Heart left ventricle (tissue), 16 donors: ENCODE measurements around the gene ZNF641. TPM values are rescaled to one million over a fixed set of nuclear protein-coding genes. Genes with fewer than 3 reads are reported as not detected.

Experiments used
- ATAC-seq, 4 donors: fragments of 200-7000 bp; cut with Tn5 transposase; one replicate each; pipeline ENCODE4 v1.9.1; 2020 to 2022; ENCODE audit warnings: moderate library complexity in 4 of 4, mild to moderate bottlenecking in 3 of 4, moderate number of reproducible peaks in 1 of 4
- DNase-seq, 5 donors: peaks; one replicate each; pipeline ENCODE4 v3.0.0-alpha.2; 2020
- H3K27ac ChIP-seq, 12 donors: fragments of 200-600 bp; sonication (generic) in 4 of 12; one replicate each; pipeline versions ENCODE4 v1.5.0 to v1.8.0; 2016 to 2022; ENCODE audit warnings: mild to moderate bottlenecking in 2 of 12
- H3K27me3 ChIP-seq, 9 donors: fragments of 200-600 bp; sonication (generic) in 2 of 9; one replicate each; pipeline versions ENCODE4 v1.5.1 to v1.8.0; 2016 to 2022; ENCODE audit warnings: mild to moderate bottlenecking in 3 of 9
- H3K36me3 ChIP-seq, 9 donors: fragments of 200-600 bp; sonication (generic) in 2 of 9; one replicate each; pipeline versions ENCODE4 v1.5.0 to v1.8.0; 2018 to 2022; ENCODE audit warnings: mild to moderate bottlenecking in 2 of 9
- H3K4me1 ChIP-seq, 12 donors: fragments of 200-600 bp; sonication (generic) in 4 of 12; one replicate each; pipeline versions ENCODE4 v1.5.0 to v1.8.0; 2016 to 2022; ENCODE audit warnings: mild to moderate bottlenecking in 3 of 12
- H3K4me3 ChIP-seq, 12 donors: fragments of 200-600 bp; sonication (generic) in 4 of 12; one replicate each; pipeline versions ENCODE4 v1.5.0 to v1.8.0; 2017 to 2022; ENCODE audit warnings: mild to moderate bottlenecking in 9 of 12, moderate library complexity in 4 of 12
- H3K9me3 ChIP-seq, 12 donors: fragments of 200-600 bp; sonication (generic) in 4 of 12; one replicate each; pipeline versions ENCODE4 v1.5.0 to v1.8.0; 2016 to 2022; ENCODE audit warnings: mild to moderate bottlenecking in 1 of 12
- POLR2A ChIP-seq, 2 donors: fragments of 450-650 bp; IDR thresholded peaks; one replicate each; pipeline ENCODE4 v1.6.1; 2017; ENCODE audit warnings: antibody characterized with exemption in 2 of 2, mild to moderate bottlenecking in 2 of 2, moderate library complexity in 2 of 2
- WGBS, 4 donors: extraction: QIAGEN DNeasy Blood & Tissue Kit in 2 of 4; methylation state at CpG; one replicate each; pipeline versions ENCODE4 v1.1.5 to v1.1.7; 2013 to 2018; 5-methylcytosine and 5-hydroxymethylcytosine counted together
- intact Hi-C, 10 donors: fragments of 100-400 bp; cut with DNase I; formaldehyde crosslinking; loops; one replicate each; pipeline versions ENCODE4 v1.11.1 to v1.14.2; 2022
- long read RNA-seq, 3 donors: library from polyadenylated mRNA; unstranded; transcript quantifications; one replicate each; pipeline ENCODE4 v2.0.0, GENCODE V29; 2020 to 2021
- polyA plus RNA-seq, 2 donors: library from polyadenylated mRNA; stranded (reverse); fragments of 200-250 nt; gene quantifications; one replicate each; pipeline ENCODE4 v1.2.3, GENCODE V29; 2013
- total RNA-seq, 9 donors: library from RNA; depleted of rRNA in 2 of 9; stranded (reverse); fragments of >200 nt in 2 of 9; fragmentation: NEBNext Ultra II Directional in 3 of 9; extraction: Animal tissue kit (Norgen Biotek cat#: 25700) in 3 of 9; gene quantifications; one replicate each; pipeline versions ENCODE4 v1.1.0 to v1.2.4, GENCODE V29; 2016 to 2023
- TF ChIP-seq, protein P1 (sequence below), 12 donors: fragments of 200-600 bp; sonication (generic) in 4 of 12; IDR thresholded peaks; one replicate each; pipeline versions ENCODE4 v1.5.0 to v1.8.0; 2018 to 2022; ENCODE audit warnings: antibody characterized with exemption in 12 of 12, mild to moderate bottlenecking in 5 of 12
- donor health status: ischemic (EF 13 %, LVEDD 7.1; RV severe dilation, severe dysfunction).
- donor health status: healthy with polysubstance abuse.
- donor health status: DM: no; HTN: yes; CAD: no.
- donor health status: DM: no; HTN: no; CAD: no.
- donor health status: ischemic (EF 25% LVEDD 6.9; RV normal size, moderate dysfunction).
- donor health status: ischemic (EF 25% LVEDD 5.7; RV mildly dilated, moderate dysfunction).
- donor health status: healthy.
- donor health status: DM: yes; HTN: yes; CAD: no.
- donor health status: ischemic (EF 35%, LVEDD 5.7; RV mildly dilated, moderate dysfunction).
- donor health status: nonischemic (EF 11% LVEDD 7.7; RV severe dilation, severe dysfunction).
- donor health status: DM: yes; HTN: yes; CAD: no.
- donor health status: PGD.
- donor health status: ischemic (EF 29% LVEDD 5.4; RV normal size, mild dysfunction).
- donor health status: nonischemic (EF 23%, LVEDD 6.1; RV moderate dilation, normal function).

ZNF641 gene
- 10 to 100 TPM; 12.6 to 21.1 (median 15.5) TPM for total RNA-seq
- polyA plus RNA-seq = 1 to 10 TPM; 6.9 to 8.0 TPM
- long read RNA-seq, donor 1, transcript ZNF641-205 (6 exons, 1,823 nt) = major isoform, 19 of 26 reads
- long read RNA-seq, donor 1, partial matches to known transcripts = 2 of 26 reads
- long read RNA-seq, donor 1, other reads (novel, unspliced or antisense) = 5 of 26 reads
- long read RNA-seq, donor 2, full-length matches to known transcripts = 5 of 16 reads
- long read RNA-seq, donor 2, partial matches to known transcripts = 1 of 16 reads
- long read RNA-seq, donor 2, other reads (novel, unspliced or antisense) = 10 of 16 reads
- long read RNA-seq, donor 3, transcript ZNF641-205 (6 exons, 1,823 nt) = major isoform, 14 of 20 reads
- long read RNA-seq, donor 3, partial matches to known transcripts = 0 of 20 reads
- long read RNA-seq, donor 3, other reads (novel, unspliced or antisense) = 6 of 20 reads

DNA sequence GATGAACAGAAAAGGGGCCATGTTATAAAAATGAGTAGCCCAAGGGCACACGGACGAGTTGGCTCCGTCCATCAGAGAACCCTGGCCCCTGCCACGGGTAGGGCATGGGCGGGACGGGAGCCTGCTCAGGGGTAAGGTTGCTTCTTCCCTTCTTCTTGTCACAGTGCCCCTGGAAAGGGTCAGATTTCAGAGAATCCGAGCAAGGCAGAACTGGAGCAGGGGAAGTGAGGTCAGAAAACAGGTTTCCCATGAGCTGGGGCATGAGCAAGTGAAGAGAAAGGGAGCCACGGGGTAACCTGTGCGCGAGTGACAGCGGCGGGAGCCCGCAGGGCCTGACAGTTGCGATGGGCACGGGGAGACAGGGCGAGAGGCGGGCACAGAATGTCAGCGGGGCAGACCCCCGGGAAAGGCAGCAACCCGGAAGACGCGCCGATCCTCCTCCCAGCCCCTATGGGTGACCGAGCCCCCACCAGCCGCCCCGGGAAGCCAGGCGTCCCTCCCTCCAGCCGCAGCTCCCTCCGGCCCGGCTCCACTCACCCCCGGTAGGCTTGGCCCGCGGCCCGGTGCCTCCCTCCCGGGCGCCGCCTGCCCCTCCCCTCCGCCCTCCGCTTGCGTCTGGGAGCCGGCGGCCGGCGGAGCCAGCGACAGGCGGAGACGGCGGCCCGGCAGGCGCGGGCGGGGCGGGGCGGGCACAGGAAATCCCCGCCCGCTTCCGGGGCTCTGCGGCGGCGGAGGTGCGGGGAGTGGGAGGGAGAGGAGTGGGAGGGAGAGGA lies at the start of gene ZNF641:
ZNF641 (minus strand) TSS at position 671 of the 773 bp plus-strand sequence. CDS start 2,829 bp downstream, outside the sequence.
- Histone ChIP-seq H3K9me3 (no peaks in the 10 kb centered on the region), H3K36me3 (peaks cover 9 to 29% (median 26%) of the 10 kb centered on the region in 9 donors), H3K4me1 (peaks cover 0 to 33% (median 25%) of the 10 kb centered on the region in 12 donors), H3K4me3 (peak within 1 kb of the TSS; percentile 70 to 94 (median 84)), H3K27ac (peak within 1 kb of the TSS; percentile 92 to 99 (median 97)), H3K27me3 (no peaks in the 10 kb centered on the region)
- peak; percentile 90 to 94 (median 91) for DNase-seq
- TF ChIP-seq POLR2A (IDR thresholded peaks at IDR 0.05) = peak in 1 of 2 donors; percentile 79
- TF ChIP-seq, protein P1, sequence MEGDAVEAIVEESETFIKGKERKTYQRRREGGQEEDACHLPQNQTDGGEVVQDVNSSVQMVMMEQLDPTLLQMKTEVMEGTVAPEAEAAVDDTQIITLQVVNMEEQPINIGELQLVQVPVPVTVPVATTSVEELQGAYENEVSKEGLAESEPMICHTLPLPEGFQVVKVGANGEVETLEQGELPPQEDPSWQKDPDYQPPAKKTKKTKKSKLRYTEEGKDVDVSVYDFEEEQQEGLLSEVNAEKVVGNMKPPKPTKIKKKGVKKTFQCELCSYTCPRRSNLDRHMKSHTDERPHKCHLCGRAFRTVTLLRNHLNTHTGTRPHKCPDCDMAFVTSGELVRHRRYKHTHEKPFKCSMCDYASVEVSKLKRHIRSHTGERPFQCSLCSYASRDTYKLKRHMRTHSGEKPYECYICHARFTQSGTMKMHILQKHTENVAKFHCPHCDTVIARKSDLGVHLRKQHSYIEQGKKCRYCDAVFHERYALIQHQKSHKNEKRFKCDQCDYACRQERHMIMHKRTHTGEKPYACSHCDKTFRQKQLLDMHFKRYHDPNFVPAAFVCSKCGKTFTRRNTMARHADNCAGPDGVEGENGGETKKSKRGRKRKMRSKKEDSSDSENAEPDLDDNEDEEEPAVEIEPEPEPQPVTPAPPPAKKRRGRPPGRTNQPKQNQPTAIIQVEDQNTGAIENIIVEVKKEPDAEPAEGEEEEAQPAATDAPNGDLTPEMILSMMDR (IDR thresholded peaks at IDR 0.05) = peak in 2 of 12 donors; percentile 2 to 3
- intact Hi-C loops = loop anchor here in 5 of 10 donors (1.0 to 10.0 kb wide), 6 partner anchors 53 to 156 kb away; partner anchors contain the start of gene OR10AD1 (in 1 of the 5)
- ATAC-seq = peak; percentile 78 to 98 (median 94)
- WGBS, 4 donors = 0 to 1% (median 1%) methylated on average over 29 to 61 of the region's 61 CpGs

DNA sequence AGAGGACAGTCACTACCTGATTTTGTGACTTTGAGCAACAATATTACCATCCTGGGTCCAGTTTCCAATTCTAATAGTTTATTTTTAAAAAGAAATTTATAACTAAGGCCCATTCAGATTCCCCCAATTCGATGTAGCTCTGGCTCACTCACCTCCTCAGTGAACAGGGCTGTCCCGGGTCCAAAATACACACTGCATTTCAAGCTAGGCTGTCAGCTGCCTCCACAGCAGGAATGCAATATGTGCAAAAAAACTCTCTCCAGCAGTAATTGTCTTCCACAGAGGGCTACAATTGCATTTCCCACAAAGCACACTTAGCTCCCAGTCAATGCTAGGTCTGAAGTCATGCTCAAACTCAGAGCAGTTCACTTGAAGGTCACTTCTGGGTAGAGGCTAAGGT lies 39.3 kb upstream of the ZNF641 start:
- H3K4me3 ChIP-seq = no peak overlapping the region
- WGBS, 4 donors = 46 to 65% (median 50%) methylated on average over 2 of the region's 2 CpGs
- peaks cover 0 to 28% (median 11%) of the 10 kb centered on the region in 12 donors for H3K4me1 ChIP-seq
- H3K9me3 ChIP-seq = no peaks in the 10 kb centered on the region
- intact Hi-C loops = no loop called here
- DNase-seq (no peak), ATAC-seq (peak in 1 of 4 donors; percentile 55)
- TF ChIP-seq POLR2A (IDR thresholded peaks at IDR 0.05) = no peak
- TF ChIP-seq, protein P1 (IDR thresholded peaks at IDR 0.05) = no peak
- no peaks in the 10 kb centered on the region for H3K27me3 ChIP-seq
- no peak overlapping the region for H3K27ac ChIP-seq
- H3K36me3 ChIP-seq = no peaks in the 10 kb centered on the region

DNA sequence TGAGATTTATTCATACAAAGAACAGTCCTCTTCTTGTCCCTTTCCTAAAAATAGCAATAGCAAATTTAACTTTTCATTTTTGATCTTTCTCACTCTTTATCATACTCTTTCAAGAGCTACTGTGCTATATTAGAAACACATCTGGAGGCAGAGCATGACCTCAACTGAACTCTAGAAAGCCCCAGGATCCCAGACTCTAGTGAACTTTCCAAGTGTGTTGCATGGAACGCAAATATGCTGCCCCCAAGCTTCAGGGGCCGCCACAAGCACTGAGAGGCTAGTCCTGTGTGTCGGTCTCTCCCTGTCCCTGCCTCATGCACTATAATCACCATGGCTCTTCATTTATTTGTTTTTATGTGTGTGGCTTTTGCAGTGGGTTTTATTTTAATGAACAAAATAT lies 38.7 kb upstream of the ZNF641 start:
- no peak for TF ChIP-seq POLR2A (IDR thresholded peaks at IDR 0.05)
- TF ChIP-seq, protein P1 (IDR thresholded peaks at IDR 0.05) = peak in 3 of 12 donors; percentile 14 to 19 (median 17)
- DNase-seq = peak in 2 of 5 donors; percentile 20 to 26
- peak in 3 of 4 donors; percentile 55 to 68 (median 63) for ATAC-seq
- no peaks in the 10 kb centered on the region for H3K36me3 ChIP-seq
- H3K4me1 ChIP-seq = peaks cover 0 to 28% (median 11%) of the 10 kb centered on the region in 12 donors
- peaks cover 0 to 3% (median 0%) of the 10 kb centered on the region in 9 donors for H3K27me3 ChIP-seq
- intact Hi-C loops = no loop called here
- peak overlapping the region in 2 of 12 donors; percentile 1 to 22 for H3K27ac ChIP-seq
- 58 to 62% (median 59%) methylated on average over 3 of the region's 3 CpGs for WGBS, 4 donors
- H3K4me3 ChIP-seq = no peak overlapping the region
- no peaks in the 10 kb centered on the region for H3K9me3 ChIP-seq
